ENCODE data around the gene DOK3. TPM values are rescaled to one million over a fixed set of nuclear protein-coding genes. Genes with fewer than 3 reads are reported as not detected.

DOK3 gene
- total and polyA plus RNA-seq, 2 experiments from 2014 or later, result 3.1 to 3.5 TPM

DNA sequence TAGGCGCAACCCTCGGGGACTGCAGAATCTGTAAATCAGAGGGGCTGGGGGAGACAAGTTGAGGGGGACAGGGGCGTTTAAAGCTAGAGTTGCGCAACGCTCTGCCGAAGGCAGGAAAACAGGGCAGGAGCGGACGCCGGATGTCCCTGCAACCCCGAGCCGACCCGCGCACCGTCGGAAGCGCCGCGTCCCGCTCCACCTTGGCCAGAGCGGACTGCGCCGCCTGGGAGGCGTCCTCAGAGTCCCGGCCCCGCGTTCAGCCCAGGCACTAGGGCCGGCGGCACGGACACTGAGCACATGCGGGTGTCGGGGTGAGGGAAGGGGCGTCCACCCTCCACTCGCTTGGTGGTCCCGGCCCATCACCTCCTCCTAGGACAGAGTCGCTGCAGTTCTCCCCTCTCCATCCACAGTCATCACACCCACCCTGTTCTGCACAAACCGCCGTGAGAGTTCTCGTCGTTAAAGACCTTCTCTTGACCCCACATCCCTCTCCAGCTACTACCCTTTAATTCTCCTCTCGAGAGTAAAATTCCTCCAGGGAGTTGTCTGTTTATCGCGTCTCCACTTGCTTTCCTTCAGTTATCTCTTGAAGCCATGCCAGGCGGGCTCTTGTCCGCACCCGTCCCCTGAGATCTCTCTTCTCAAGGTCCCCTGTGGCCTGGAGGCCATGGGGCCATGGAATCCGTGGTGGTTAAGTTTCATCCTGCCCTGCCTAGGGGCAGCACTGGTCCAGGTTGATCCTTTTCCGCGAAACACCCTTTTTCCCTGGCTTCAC lies 11.4 kb downstream of the DOK3 start:
- Histone ChIP-seq H3K4me3 (peak overlapping the region; percentile 17), H2AFZ (peak overlapping the region; percentile 45), H3K79me2 (peaks cover 15% of the 10 kb centered on the region), H4K20me1 (ENCODE audit: insufficient read depth, poor library complexity, severe bottlenecking) (peaks cover 8% of the 10 kb centered on the region), H3K4me2 (peak overlapping the region; percentile 81), H3K27ac (peak overlapping the region; percentile 44), H3K4me1 (ENCODE audit: insufficient read depth) (peaks cover 41% of the 10 kb centered on the region), H3K36me3 (replicated peaks; ENCODE audit: insufficient read depth, low read depth) (no peaks in the 10 kb centered on the region), H3K27me3 (no peaks in the 10 kb centered on the region), H3K9me3 (ENCODE audit: low read depth) (no peaks in the 10 kb centered on the region), H3K9me2 (replicated peaks; ENCODE audit: insufficient read depth) (no peaks in the 10 kb centered on the region)
- DNase-seq (ENCODE audit: low spot score), result peak; percentile 69
- WGBS (ENCODE audit: low lambda C conversion rate, missing lambda C conversion rate), result 12% methylated on average over 44 of the region's 48 CpGs
- TF ChIP-seq, protein P1, sequence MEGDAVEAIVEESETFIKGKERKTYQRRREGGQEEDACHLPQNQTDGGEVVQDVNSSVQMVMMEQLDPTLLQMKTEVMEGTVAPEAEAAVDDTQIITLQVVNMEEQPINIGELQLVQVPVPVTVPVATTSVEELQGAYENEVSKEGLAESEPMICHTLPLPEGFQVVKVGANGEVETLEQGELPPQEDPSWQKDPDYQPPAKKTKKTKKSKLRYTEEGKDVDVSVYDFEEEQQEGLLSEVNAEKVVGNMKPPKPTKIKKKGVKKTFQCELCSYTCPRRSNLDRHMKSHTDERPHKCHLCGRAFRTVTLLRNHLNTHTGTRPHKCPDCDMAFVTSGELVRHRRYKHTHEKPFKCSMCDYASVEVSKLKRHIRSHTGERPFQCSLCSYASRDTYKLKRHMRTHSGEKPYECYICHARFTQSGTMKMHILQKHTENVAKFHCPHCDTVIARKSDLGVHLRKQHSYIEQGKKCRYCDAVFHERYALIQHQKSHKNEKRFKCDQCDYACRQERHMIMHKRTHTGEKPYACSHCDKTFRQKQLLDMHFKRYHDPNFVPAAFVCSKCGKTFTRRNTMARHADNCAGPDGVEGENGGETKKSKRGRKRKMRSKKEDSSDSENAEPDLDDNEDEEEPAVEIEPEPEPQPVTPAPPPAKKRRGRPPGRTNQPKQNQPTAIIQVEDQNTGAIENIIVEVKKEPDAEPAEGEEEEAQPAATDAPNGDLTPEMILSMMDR (IDR thresholded peaks at IDR 0.05; ENCODE audit: poor library complexity), result no peak
- no peak for TF ChIP-seq EZH2phosphoT487 (IDR thresholded peaks at IDR 0.05; ENCODE audit: low read depth, severe bottlenecking, unreplicated experiment)
- no peak for TF ChIP-seq EZH2 (IDR thresholded peaks at IDR 0.05; ENCODE audit: borderline replicate concordance)

DNA sequence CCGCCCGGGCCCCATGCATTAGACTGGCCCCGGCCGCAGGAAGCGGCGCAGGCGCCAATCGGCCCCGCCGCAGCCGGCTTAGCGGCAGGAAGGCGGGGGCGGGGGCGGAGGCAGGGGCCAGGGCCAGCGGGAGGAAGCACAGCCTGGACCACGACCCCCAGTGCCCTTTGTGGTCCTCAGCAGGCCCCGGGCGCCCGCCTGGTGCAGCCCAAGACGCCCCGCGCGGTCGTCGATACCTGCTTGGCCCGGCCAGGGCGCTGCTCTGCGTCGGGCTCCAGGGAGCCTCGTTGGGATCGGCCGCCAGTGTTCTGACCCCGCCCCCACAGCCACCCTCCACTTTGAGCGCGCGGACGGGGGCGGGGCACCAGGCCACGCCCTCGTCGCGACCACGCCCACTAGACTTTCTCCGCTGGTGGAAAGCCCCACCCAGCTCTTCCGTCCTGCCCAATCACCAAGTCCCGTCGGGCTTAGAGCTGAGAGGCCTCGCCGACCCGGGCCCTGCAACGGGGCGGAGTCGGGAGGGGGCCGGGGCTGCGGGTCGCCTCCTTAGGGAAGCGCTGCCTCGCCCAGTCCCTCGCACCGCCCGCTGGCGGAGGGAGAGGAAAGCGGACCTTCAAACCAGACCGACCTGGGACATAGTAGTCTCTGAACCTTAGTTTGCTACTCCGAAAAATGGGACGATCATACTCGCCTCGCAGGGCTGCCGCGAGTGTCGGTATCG lies 12.2 kb downstream of the DOK3 start, which contains the start of gene PDLIM7:
TSS of gene PDLIM7 (minus strand) at position 313 of the 721 bp plus-strand sequence. CDS start 1,092 bp downstream, outside the sequence.
- peaks cover 41% of the 10 kb centered on the region for H3K4me1 ChIP-seq (ENCODE audit: insufficient read depth)
- peak within 1 kb of the TSS; percentile 47 for H3K4me3 ChIP-seq
- peak; percentile 98 for DNase-seq (ENCODE audit: low spot score)
- no peaks in the 10 kb centered on the region for H3K9me2 ChIP-seq (replicated peaks; ENCODE audit: insufficient read depth)
- peak within 1 kb of the TSS; percentile 97 for H3K27ac ChIP-seq
- H3K79me2 ChIP-seq, result peaks cover 20% of the 10 kb centered on the region
- no peaks in the 10 kb centered on the region for H3K36me3 ChIP-seq (replicated peaks; ENCODE audit: insufficient read depth, low read depth)
- no peak for TF ChIP-seq EZH2phosphoT487 (IDR thresholded peaks at IDR 0.05; ENCODE audit: low read depth, severe bottlenecking, unreplicated experiment)
- TF ChIP-seq, protein P1 (IDR thresholded peaks at IDR 0.05; ENCODE audit: poor library complexity), result peak; percentile 9
- WGBS (ENCODE audit: low lambda C conversion rate, missing lambda C conversion rate), result under 1% methylated on average over 29 of the region's 73 CpGs
- H3K27me3 ChIP-seq, result no peaks in the 10 kb centered on the region
- peak within 1 kb of the TSS; percentile 45 for H2AFZ ChIP-seq
- H4K20me1 ChIP-seq (ENCODE audit: insufficient read depth, poor library complexity, severe bottlenecking), result peaks cover 8% of the 10 kb centered on the region
- no peaks in the 10 kb centered on the region for H3K9me3 ChIP-seq (ENCODE audit: low read depth)
- H3K4me2 ChIP-seq, result peak within 1 kb of the TSS; percentile 93

DNA sequence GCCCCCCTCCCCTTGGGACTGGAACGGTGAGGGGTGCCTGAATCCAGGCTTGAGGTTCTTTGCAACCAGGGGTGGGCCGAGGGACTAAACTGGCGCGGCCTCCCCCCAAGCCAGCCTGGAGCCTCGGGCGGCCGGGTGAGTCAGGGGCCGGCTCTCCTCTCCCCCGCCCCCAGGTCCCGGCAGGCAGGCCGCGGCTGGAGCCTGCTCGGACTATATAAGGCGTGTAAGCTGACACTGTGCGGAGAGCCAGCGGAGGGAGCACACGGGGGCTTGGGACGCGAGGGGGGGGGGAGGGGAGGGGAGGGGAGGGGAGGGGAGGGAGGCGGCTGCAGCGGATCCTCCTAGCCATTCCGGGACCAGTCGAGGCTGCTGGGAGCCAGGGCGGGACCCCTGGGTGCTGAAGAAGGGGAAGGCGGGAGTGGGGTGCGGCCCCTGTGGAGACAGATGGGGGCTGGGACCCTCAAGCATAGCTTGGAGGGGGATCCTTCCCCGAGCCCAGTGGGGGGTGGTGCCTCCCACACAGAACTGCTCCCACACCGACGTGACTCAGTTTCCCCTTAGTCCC lies 12.8 kb downstream of the DOK3 start:
- no peak overlapping the region for H2AFZ ChIP-seq
- no peaks in the 10 kb centered on the region for H3K9me2 ChIP-seq (replicated peaks; ENCODE audit: insufficient read depth)
- peaks cover 41% of the 10 kb centered on the region for H3K4me1 ChIP-seq (ENCODE audit: insufficient read depth)
- H3K27ac ChIP-seq, result peak overlapping the region; percentile 97
- WGBS (ENCODE audit: low lambda C conversion rate, missing lambda C conversion rate), result 0% methylated on average over 15 of the region's 29 CpGs
- peak overlapping the region; percentile 93 for H3K4me2 ChIP-seq
- no peaks in the 10 kb centered on the region for H3K36me3 ChIP-seq (replicated peaks; ENCODE audit: insufficient read depth, low read depth)
- peak; percentile 94 for DNase-seq (ENCODE audit: low spot score)
- no peaks in the 10 kb centered on the region for H3K9me3 ChIP-seq (ENCODE audit: low read depth)
- H4K20me1 ChIP-seq (ENCODE audit: insufficient read depth, poor library complexity, severe bottlenecking), result peaks cover 8% of the 10 kb centered on the region
- TF ChIP-seq EZH2 (IDR thresholded peaks at IDR 0.05; ENCODE audit: borderline replicate concordance), result no peak
- peaks cover 20% of the 10 kb centered on the region for H3K79me2 ChIP-seq
- H3K27me3 ChIP-seq, result no peaks in the 10 kb centered on the region
- H3K4me3 ChIP-seq, result peak overlapping the region; percentile 47
